Mucosa of descending colon (tissue), 3 donors: ENCODE results near the gene CCNYL1. TPM values are rescaled to one million over a fixed set of nuclear protein-coding genes. Genes with fewer than 3 reads are reported as not detected.
A peak's percentile ranks its signal among the peaks of the same experiment; 100 is the strongest.

Source experiments
- ATAC-seq: fragments of 200-7000 bp; cut with Tn5 transposase; one replicate; pipeline ENCODE4 v1.9.1; 2020; ENCODE audit warnings: mild to moderate bottlenecking, moderate library complexity
- DNase-seq, 3 donors: peaks; one replicate each; pipeline ENCODE4 v3.0.0-alpha.2; 2020
- H3K36me3 ChIP-seq: fragments of 200-600 bp; one replicate; pipeline ENCODE4 v1.8.0; 2021; ENCODE audit warnings: low read depth, mild to moderate bottlenecking
- H3K4me1 ChIP-seq: fragments of 200-600 bp; one replicate; pipeline ENCODE4 v1.8.0; 2021; ENCODE audit warnings: low read depth, mild to moderate bottlenecking
- H3K4me3 ChIP-seq: fragments of 200-600 bp; one replicate; pipeline ENCODE4 v1.8.0; 2021; ENCODE audit warnings: mild to moderate bottlenecking
- H3K9me3 ChIP-seq: fragments of 200-600 bp; one replicate; pipeline ENCODE4 v1.8.0; 2021; ENCODE audit warnings: mild to moderate bottlenecking
- CTCF ChIP-seq: fragments of 200-600 bp; IDR thresholded peaks from one replicate; pipeline ENCODE4 v1.8.0; 2022; ENCODE audit warnings: antibody characterized with exemption, mild to moderate bottlenecking
- intact Hi-C, 2 donors: fragments of 100-400 bp; cut with DNase I in 1 of 2; cut with micrococcal nuclease in 1 of 2; formaldehyde crosslinking; loops; one replicate each; pipeline versions ENCODE4 v1.11.0 to v1.11.1; 2022; cut with DNase I, micrococcal nuclease
- total RNA-seq, 3 donors: library from RNA; stranded (reverse); fragmentation: NEBNext Ultra II Directional in 2 of 3; extraction: Animal tissue kit (Norgen Biotek cat#: 25700) in 2 of 3; gene quantifications; one replicate each; pipeline versions ENCODE4 v1.2.1 to v1.2.4, GENCODE V29; 2021 to 2023
- donor health status: DM: no; HTN: no; CAD: no; lungs with moderate emphysema.
- donor health status: DM: no; HTN: no; CAD: no.
- donor health status: DM: no; HTN: yes; CAD: no.

Gene CCNYL1
- total RNA-seq, 3 donors from 2014 or later, result 27.8 to 53.9 (median 32.0) TPM

GRCh38 chr2:207775473-207775872 is 64.0 kb downstream of the CCNYL1 start:
- Histone ChIP-seq H3K4me3 (no peak overlapping the region), H3K4me1 (peaks cover 2% of the 10 kb centered on the region), H3K36me3 (no peaks in the 10 kb centered on the region), H3K9me3 (no peaks in the 10 kb centered on the region)
- DNase-seq, result no peak
- TF ChIP-seq CTCF, result no peak
- intact Hi-C loops, result no loop called here
- no peak for ATAC-seq

- Histone ChIP-seq H3K4me3 (no peak overlapping the region), H3K36me3 (no peaks in the 10 kb centered on the region), H3K4me1 (peaks cover 4% of the 10 kb centered on the region), H3K9me3 (no peaks in the 10 kb centered on the region)
- DNase-seq (no peak), ATAC-seq (no peak)
- no peak for TF ChIP-seq CTCF
- intact Hi-C loops, result no loop called here
These were observed 65.7 kb downstream of the CCNYL1 start for GRCh38 chr2:207777124-207777523.

- H3K4me3 ChIP-seq, result no peak overlapping the region
- H3K4me1 ChIP-seq, result peaks cover 16% of the 10 kb centered on the region
- no peaks in the 10 kb centered on the region for H3K9me3 ChIP-seq
- intact Hi-C loops, result no loop called here
- H3K36me3 ChIP-seq, result no peaks in the 10 kb centered on the region
- DNase-seq (peak in 1 of 3 donors; percentile 52), ATAC-seq (peak; percentile 50)
- no peak for TF ChIP-seq CTCF
These were observed 67.0 kb downstream of the CCNYL1 start for GRCh38 chr2:207778298-207778882.

- intact Hi-C loops, result no loop called here
- no peaks in the 10 kb centered on the region for H3K36me3 ChIP-seq
- H3K4me1 ChIP-seq, result peaks cover 16% of the 10 kb centered on the region
- H3K4me3 ChIP-seq, result no peak overlapping the region
- no peak for ATAC-seq
- DNase-seq, result no peak
- no peak for TF ChIP-seq CTCF
- no peaks in the 10 kb centered on the region for H3K9me3 ChIP-seq
These were observed 68.1 kb downstream of the CCNYL1 start for GRCh38 chr2:207779523-207779922.

- DNase-seq (peak in 2 of 3 donors; percentile 66 to 77), ATAC-seq (peak; percentile 92)
- intact Hi-C loops, result no loop called here
These were observed 71.0 kb downstream of the CCNYL1 start for GRCh38 chr2:207782238-207783030.

More at GRCh38 chr2:207782238-207783030, 71.0 kb downstream of the CCNYL1 start:
- Histone ChIP-seq H3K9me3 (no peaks in the 10 kb centered on the region), H3K4me1 (peaks cover 22% of the 10 kb centered on the region), H3K36me3 (no peaks in the 10 kb centered on the region), H3K4me3 (no peak overlapping the region)
- no peak for TF ChIP-seq CTCF
